ENCODE data around the gene STEAP3.

DNA sequence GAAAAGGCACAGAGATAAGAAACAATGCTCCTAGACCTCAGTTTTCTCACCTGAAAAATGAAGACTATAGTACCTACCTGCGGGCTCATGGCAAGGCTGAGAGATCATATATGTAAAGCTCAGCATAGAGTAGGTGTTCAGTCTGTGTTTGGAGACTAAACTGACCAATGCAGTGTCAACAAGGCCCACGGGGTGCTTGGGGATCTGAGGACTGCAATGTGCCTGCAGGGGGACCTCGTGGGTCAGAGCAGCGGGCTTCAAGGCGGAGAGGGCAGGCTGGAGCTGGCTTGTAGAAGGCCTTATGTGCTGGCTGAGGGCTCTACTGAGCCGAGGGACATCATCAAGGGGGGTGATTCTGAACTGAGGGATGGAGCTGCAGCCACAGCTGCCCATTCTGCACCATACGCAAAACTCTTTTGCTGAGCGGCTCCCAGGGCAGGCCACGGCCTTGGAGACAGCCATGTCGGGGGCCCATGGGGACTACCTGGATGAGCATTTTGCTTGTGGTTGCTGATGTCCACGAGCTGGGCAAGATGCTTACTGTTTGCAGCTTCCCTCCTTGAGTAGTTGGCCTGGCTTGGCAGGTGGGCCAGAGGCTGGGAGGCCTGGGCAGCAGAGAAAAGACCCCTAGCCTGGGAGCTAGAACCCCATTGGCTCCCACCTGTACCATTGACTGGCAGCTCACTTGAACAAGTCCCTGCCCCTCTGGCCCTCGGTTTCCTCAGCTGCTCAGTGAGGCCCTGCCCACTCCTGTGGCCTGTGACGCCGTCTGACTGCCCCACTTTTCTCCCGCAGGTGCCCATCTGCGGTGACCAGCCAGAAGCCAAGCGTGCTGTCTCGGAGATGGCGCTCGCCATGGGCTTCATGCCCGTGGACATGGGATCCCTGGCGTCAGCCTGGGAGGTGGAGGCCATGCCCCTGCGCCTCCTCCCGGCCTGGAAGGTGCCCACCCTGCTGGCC, 23.5 kb downstream of the STEAP3 start:
- no peak for TF ChIP-seq EP300 (IDR thresholded peaks at IDR 0.05)
- TF ChIP-seq, protein P1, sequence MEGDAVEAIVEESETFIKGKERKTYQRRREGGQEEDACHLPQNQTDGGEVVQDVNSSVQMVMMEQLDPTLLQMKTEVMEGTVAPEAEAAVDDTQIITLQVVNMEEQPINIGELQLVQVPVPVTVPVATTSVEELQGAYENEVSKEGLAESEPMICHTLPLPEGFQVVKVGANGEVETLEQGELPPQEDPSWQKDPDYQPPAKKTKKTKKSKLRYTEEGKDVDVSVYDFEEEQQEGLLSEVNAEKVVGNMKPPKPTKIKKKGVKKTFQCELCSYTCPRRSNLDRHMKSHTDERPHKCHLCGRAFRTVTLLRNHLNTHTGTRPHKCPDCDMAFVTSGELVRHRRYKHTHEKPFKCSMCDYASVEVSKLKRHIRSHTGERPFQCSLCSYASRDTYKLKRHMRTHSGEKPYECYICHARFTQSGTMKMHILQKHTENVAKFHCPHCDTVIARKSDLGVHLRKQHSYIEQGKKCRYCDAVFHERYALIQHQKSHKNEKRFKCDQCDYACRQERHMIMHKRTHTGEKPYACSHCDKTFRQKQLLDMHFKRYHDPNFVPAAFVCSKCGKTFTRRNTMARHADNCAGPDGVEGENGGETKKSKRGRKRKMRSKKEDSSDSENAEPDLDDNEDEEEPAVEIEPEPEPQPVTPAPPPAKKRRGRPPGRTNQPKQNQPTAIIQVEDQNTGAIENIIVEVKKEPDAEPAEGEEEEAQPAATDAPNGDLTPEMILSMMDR (IDR thresholded peaks at IDR 0.05): no peak
- TF ChIP-seq, protein P2, sequence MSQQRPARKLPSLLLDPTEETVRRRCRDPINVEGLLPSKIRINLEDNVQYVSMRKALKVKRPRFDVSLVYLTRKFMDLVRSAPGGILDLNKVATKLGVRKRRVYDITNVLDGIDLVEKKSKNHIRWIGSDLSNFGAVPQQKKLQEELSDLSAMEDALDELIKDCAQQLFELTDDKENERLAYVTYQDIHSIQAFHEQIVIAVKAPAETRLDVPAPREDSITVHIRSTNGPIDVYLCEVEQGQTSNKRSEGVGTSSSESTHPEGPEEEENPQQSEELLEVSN (IDR thresholded peaks at IDR 0.05; ENCODE audit: borderline replicate concordance, low read depth): no peak
- TF ChIP-seq, protein P3, sequence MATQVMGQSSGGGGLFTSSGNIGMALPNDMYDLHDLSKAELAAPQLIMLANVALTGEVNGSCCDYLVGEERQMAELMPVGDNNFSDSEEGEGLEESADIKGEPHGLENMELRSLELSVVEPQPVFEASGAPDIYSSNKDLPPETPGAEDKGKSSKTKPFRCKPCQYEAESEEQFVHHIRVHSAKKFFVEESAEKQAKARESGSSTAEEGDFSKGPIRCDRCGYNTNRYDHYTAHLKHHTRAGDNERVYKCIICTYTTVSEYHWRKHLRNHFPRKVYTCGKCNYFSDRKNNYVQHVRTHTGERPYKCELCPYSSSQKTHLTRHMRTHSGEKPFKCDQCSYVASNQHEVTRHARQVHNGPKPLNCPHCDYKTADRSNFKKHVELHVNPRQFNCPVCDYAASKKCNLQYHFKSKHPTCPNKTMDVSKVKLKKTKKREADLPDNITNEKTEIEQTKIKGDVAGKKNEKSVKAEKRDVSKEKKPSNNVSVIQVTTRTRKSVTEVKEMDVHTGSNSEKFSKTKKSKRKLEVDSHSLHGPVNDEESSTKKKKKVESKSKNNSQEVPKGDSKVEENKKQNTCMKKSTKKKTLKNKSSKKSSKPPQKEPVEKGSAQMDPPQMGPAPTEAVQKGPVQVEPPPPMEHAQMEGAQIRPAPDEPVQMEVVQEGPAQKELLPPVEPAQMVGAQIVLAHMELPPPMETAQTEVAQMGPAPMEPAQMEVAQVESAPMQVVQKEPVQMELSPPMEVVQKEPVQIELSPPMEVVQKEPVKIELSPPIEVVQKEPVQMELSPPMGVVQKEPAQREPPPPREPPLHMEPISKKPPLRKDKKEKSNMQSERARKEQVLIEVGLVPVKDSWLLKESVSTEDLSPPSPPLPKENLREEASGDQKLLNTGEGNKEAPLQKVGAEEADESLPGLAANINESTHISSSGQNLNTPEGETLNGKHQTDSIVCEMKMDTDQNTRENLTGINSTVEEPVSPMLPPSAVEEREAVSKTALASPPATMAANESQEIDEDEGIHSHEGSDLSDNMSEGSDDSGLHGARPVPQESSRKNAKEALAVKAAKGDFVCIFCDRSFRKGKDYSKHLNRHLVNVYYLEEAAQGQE (IDR thresholded peaks at IDR 0.05): no peak

Measured in A549 (cell line).